HUES6 (cell line): Measurements from ENCODE around the gene FAM124A.

Experiments
- H3K27ac ChIP-seq: 2 replicates; pipeline ENCODE4 v1.7.0; 2013; ENCODE audit warnings: low read depth, mild to moderate bottlenecking, low read length, inconsistent platforms
- H3K27me3 ChIP-seq: 2 replicates; pipeline ENCODE4 v1.6.1; 2013; ENCODE audit warnings: low read length; ENCODE audit not compliant: control insufficient read depth, insufficient read depth
- H3K36me3 ChIP-seq: 2 replicates; pipeline ENCODE4 v1.6.1; 2013; ENCODE audit warnings: low read length; ENCODE audit not compliant: control insufficient read depth, insufficient read depth
- H3K4me1 ChIP-seq: 2 replicates; pipeline ENCODE4 v1.6.1; 2013; ENCODE audit warnings: low read length; ENCODE audit not compliant: control insufficient read depth, insufficient read depth
- H3K4me3 ChIP-seq: 2 replicates; pipeline ENCODE4 v1.5.1; 2013; ENCODE audit warnings: low read depth, low read length
- H3K9ac ChIP-seq: one replicate; pipeline ENCODE4 v1.6.1; 2013; ENCODE audit warnings: mild to moderate bottlenecking, low read length
- H3K9me3 ChIP-seq: 2 replicates; pipeline ENCODE4 v1.6.1; 2013; ENCODE audit warnings: low read depth, low read length; ENCODE audit not compliant: control insufficient read depth, insufficient read depth

FAM124A gene

DNA sequence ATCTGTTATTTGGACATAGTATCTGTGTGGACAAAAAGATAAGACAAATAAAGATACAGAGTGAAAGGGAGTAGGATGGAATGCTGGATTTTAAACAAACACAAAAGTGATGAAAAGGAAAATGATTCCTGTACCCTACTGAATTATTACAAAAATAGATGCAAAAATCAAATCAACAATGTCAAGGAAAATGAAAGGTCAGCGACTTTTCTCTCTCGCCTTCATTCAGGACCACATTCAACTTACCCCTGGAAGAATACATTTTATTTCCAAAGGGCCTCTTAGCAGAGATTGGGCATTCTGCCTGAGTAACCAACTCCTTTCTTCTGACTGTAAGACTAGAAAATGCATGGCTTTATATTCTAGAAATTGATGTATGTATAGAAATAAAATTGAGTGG lies 28.8 kb upstream of the FAM124A start:
- H3K27me3 ChIP-seq = peaks cover 15% of the 10 kb centered on the region; the same call in 1 of the 2 replicates
- H3K9me3 ChIP-seq = no peaks in the 10 kb centered on the region
- H3K27ac ChIP-seq = no peak overlapping the region
- no peak overlapping the region for H3K9ac ChIP-seq
- H3K36me3 ChIP-seq = no peaks in the 10 kb centered on the region
- no peak overlapping the region for H3K4me3 ChIP-seq
- H3K4me1 ChIP-seq = no peaks in the 10 kb centered on the region

DNA sequence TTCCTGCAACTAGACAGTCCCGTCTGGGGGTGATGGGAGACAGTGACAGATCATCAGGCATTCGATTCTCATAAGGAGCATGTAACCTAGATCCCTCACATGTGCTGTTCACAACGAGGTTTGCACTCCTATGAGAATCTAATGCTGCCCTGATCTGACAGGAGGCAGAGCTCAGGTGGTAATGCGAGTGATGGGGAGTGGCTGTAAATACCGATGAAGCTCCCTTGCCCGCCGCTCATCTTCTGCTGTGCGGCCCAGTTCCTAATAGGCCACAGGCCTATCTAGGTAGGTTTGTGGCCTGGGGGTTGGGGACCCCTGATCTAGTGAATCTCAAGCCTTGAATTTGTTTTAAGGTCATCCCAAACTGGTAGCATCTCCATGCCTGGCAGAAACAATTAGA lies 27.3 kb upstream of the FAM124A start:
- Histone ChIP-seq H3K9me3 (peaks cover 4% of the 10 kb centered on the region), H3K4me1 (no peaks in the 10 kb centered on the region), H3K27me3 (peaks cover 15% of the 10 kb centered on the region; the same call in 1 of the 2 replicates), H3K36me3 (no peaks in the 10 kb centered on the region), H3K27ac (no peak overlapping the region), H3K4me3 (no peak overlapping the region), H3K9ac (no peak overlapping the region)

DNA sequence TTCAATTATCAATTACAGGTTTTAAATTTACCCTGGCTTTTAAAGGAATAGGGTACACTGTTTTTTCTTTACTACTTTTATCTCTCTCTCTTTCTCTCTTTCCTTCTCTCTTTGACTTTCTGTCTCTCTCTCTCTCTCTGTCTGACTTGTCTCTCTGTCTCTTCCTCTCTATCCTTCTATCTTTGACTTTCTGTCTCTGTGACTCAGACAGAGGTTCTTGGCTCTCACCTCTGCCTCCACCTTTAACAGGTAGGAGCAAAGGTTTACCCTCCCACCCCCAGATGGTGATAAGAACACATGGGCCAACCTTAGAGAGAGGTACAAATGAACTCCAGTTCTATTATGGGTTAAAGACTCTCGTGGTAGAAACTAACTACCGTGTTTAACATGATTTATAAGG lies 20.3 kb upstream of the FAM124A start:
- no peak overlapping the region for H3K4me3 ChIP-seq
- peaks cover 7% of the 10 kb centered on the region for H3K9me3 ChIP-seq
- peaks cover 6% of the 10 kb centered on the region; the same call in 1 of the 2 replicates for H3K27me3 ChIP-seq
- H3K36me3 ChIP-seq = no peaks in the 10 kb centered on the region
- no peak overlapping the region for H3K9ac ChIP-seq
- H3K4me1 ChIP-seq = no peaks in the 10 kb centered on the region
- H3K27ac ChIP-seq = no peak overlapping the region

DNA sequence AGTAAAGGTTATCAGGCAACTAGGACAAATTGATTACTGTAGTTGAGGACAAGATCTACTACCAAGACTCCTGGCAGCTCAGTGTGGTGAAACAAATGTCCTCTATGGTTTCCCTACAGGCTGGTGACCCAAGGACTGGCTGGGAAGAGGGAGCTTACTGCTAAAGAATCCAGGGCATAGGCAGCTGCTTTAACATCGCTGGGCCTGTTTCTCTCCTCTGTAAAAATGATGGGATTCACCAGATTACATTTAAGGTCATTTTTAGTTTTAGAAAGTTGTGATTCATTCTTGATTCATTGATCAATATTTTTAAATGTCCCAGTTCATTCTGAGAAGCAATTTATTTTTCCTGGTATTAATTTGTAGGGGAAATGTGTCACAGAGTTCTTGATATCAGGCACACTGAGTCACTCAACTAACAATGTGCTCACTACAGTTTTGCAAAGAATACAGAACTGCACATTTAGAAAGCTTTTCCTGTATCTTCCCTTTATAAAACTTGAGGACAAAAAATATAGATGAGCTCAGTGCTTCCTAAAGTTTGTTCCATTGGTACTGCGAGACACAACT lies 19.6 kb upstream of the FAM124A start:
- Histone ChIP-seq H3K9ac (no peak overlapping the region), H3K4me3 (no peak overlapping the region), H3K36me3 (no peaks in the 10 kb centered on the region), H3K4me1 (no peaks in the 10 kb centered on the region), H3K27me3 (peaks cover 6% of the 10 kb centered on the region; the same call in 1 of the 2 replicates), H3K27ac (no peak overlapping the region), H3K9me3 (peaks cover 7% of the 10 kb centered on the region)

DNA sequence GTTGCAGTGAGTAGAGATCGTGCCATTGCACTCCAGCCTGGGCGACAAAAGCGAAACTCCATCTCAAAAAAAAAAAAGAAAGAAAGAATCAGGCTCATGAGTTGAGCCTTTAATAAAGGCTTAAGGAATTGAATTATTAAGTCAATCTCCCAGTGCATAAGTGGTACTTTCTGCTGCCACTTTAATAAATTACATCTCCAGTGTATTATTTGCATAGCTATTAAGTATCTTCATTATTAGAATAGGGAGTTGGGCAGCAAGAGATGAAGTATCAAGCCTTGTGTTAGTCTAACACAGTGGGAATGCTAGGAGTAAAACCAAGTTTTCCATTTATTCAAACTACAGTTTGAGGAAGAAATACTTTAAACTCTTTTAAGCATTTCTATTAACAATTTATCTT lies 15.6 kb upstream of the FAM124A start:
- Histone ChIP-seq H3K36me3 (no peaks in the 10 kb centered on the region), H3K27ac (no peak overlapping the region), H3K9me3 (no peaks in the 10 kb centered on the region), H3K4me3 (no peak overlapping the region), H3K4me1 (peaks cover 6% of the 10 kb centered on the region; the same call in 1 of the 2 replicates), H3K27me3 (peaks cover 6% of the 10 kb centered on the region; the same call in 1 of the 2 replicates), H3K9ac (no peak overlapping the region)

DNA sequence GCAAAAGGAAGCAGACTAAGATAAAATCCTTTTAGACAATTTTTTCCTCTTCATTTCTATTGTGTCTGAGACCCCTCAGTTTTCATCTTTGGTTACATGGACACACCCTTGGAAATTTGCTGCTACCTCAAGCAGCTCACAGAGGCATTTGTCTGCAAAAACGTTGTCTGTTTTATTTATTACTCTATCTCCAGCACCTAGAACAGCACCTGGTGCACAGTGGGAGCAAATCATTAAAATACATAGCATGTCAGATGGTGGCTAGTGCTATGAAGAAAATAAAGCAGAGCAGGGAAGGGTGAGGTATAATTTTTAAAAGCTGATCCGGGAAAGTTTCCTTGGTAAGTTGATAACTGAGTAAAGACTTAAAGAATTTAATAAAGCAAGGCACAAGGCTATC lies 14.3 kb upstream of the FAM124A start:
- H3K4me1 ChIP-seq = peaks cover 12% of the 10 kb centered on the region; the same call in 1 of the 2 replicates
- no peak overlapping the region for H3K9ac ChIP-seq
- H3K4me3 ChIP-seq = no peak overlapping the region
- H3K27ac ChIP-seq = no peak overlapping the region
- H3K27me3 ChIP-seq = peaks cover 6% of the 10 kb centered on the region; the same call in 1 of the 2 replicates
- H3K36me3 ChIP-seq = no peaks in the 10 kb centered on the region
- no peaks in the 10 kb centered on the region for H3K9me3 ChIP-seq

DNA sequence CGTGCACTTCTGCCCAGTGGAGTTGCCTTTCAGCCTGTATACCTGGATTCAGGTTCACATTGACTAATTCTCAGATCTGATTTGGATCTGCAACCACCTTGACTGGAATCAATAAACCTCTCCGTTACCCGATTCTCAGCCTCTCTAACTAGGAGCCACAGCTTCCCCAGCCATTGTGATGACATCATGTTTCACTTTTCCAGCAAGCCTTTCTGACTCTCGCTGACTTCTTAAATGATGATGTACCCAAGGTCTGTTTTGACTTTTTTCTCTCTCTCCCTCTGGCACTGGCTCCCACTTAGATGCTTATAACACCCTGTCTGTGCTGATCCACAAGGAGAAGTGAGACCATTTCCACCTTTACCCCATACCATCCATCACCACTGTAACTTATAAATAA lies 13.5 kb upstream of the FAM124A start:
- H3K36me3 ChIP-seq = no peaks in the 10 kb centered on the region
- no peak overlapping the region for H3K9ac ChIP-seq
- H3K27ac ChIP-seq = no peak overlapping the region
- peaks cover 12% of the 10 kb centered on the region; the same call in 1 of the 2 replicates for H3K4me1 ChIP-seq
- no peaks in the 10 kb centered on the region for H3K9me3 ChIP-seq
- no peak overlapping the region for H3K4me3 ChIP-seq
- H3K27me3 ChIP-seq = 0 out of 2 replicates have a peak, but pooled peaks cover 4% of the 10 kb centered on the region

DNA sequence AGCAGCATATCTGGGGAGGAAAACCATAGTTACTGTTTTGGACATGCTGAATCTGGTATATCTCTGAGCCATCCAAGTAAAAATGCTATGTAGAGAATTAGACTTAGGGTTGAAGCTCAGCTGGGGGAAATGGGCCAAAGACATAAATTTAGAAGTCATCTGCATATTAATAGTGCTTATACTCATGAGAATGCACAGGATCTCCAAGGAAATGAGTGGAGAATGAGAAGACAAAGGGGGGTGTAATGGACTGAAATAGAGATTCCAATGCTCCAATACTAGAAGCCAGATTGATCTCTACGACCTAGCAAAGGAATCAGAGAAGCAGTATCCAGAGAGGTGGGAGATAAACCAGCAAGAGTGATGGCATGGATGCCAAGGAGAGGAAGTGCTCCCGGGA lies 10.3 kb upstream of the FAM124A start:
- Histone ChIP-seq H3K27ac (no peak overlapping the region), H3K36me3 (no peaks in the 10 kb centered on the region), H3K4me3 (no peak overlapping the region), H3K27me3 (peaks cover 11% of the 10 kb centered on the region), H3K4me1 (peaks cover 12% of the 10 kb centered on the region; the same call in 1 of the 2 replicates), H3K9me3 (peaks cover 5% of the 10 kb centered on the region; the same call in 1 of the 2 replicates), H3K9ac (no peak overlapping the region)

DNA sequence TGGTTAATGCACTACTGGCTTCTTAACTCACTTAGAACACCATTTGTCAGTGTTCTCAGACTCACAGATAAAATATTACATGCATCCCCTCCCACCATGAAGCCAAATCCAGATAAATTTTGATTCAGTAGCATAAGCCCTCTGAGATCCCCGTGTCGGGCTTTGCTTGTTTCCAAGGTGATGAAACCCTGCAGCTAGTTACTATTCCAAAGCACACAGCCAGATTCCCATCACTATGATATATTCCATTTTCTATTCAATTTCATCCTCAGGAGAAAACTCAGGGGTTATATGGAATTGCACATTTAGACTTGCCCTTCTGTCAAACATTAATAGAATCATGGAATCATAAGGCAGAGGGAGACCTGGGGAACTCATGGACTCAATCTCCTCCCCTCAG lies 9.4 kb upstream of the FAM124A start:
- Histone ChIP-seq H3K9me3 (peaks cover 5% of the 10 kb centered on the region; the same call in 1 of the 2 replicates), H3K4me3 (no peak overlapping the region), H3K27me3 (peaks cover 11% of the 10 kb centered on the region), H3K9ac (no peak overlapping the region), H3K27ac (no peak overlapping the region), H3K4me1 (peaks cover 12% of the 10 kb centered on the region; the same call in 1 of the 2 replicates), H3K36me3 (no peaks in the 10 kb centered on the region)

DNA sequence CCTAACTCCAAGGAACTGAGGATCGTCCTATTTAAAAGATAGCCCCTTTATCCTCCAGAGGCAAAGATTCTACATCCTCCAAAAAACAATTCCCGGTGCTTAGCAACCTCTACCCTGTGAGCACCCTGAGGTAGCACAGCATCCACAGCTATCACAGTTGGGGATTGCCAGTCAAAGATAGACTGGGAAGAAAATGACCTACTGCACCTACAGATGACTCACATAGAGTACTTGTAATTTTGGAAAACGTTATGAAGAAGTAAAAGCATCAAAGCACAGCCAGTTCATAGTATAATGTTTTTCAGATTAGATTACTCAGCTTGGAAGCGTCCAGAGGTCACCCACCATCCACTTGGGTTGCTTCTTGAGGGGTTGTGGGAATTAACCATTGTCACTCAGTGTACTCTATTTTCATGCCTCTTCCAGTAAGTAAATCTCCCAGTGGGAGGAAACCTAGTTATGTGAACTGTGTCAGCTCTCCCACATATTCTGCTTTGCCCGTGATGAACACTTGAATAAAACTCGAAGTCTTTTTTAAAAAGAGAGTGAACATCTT lies 8.9 kb upstream of the FAM124A start:
- Histone ChIP-seq H3K9me3 (peaks cover 5% of the 10 kb centered on the region; the same call in 1 of the 2 replicates), H3K9ac (no peak overlapping the region), H3K36me3 (no peaks in the 10 kb centered on the region), H3K4me1 (peaks cover 12% of the 10 kb centered on the region; the same call in 1 of the 2 replicates), H3K27ac (no peak overlapping the region), H3K27me3 (peaks cover 11% of the 10 kb centered on the region), H3K4me3 (no peak overlapping the region)

DNA sequence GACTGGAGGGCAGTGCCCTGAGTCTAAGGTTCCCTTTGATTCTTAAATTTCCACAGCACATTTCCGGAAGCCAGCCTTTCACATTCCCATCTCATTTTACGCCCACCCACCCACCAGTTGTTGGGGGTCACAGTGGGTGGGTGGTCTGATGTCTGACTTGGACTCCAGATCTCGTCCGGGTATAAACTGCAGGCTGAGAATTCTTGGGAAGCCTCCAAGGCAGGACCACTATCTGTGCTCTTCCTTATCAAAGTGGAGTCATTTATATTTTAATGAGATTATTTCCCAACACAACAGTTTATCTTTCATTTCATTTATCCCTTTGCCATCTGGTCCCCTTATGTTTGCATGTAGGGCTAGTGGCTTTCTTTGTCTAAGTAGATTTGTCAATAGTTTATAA lies 3.6 kb upstream of the FAM124A start:
- no peak overlapping the region for H3K4me3 ChIP-seq
- peaks cover 16% of the 10 kb centered on the region for H3K4me1 ChIP-seq
- H3K9ac ChIP-seq = no peak overlapping the region
- H3K27ac ChIP-seq = no peak overlapping the region
- no peaks in the 10 kb centered on the region for H3K36me3 ChIP-seq
- H3K27me3 ChIP-seq = peaks cover 32% of the 10 kb centered on the region
- H3K9me3 ChIP-seq = peaks cover 5% of the 10 kb centered on the region; the same call in 1 of the 2 replicates
